VCaP (cell line): ENCODE results near the gene CIT.

Source experiments
- H3K27ac ChIP-seq: fragments of 450-650 bp; 2 replicates; pipeline ENCODE4 v1.5.1; 2017
- CTCF ChIP-seq: fragments of 450-650 bp; conservative IDR thresholded peaks from 2 replicates; pipeline ENCODE4 v1.5.1; 2017; ENCODE audit warnings: mild to moderate bottlenecking, moderate library complexity

The CIT gene

GRCh38 chr12:119850330-119850729 is 26.8 kb downstream of the CIT start:
- no peak for TF ChIP-seq CTCF
- no peak overlapping the region for H3K27ac ChIP-seq

GRCh38 chr12:119843100-119843499 is 34.0 kb downstream of the CIT start:
- TF ChIP-seq CTCF = no peak
- no peak overlapping the region for H3K27ac ChIP-seq

- TF ChIP-seq CTCF = no peak
- no peak overlapping the region for H3K27ac ChIP-seq
Measured at GRCh38 chr12:119842380-119842779, 34.7 kb downstream of the CIT start.

GRCh38 chr12:119841433-119842210 is 35.5 kb downstream of the CIT start:
- H3K27ac ChIP-seq = no peak overlapping the region
- no peak for TF ChIP-seq CTCF

GRCh38 chr12:119840582-119840981 is 36.5 kb downstream of the CIT start:
- no peak for TF ChIP-seq CTCF
- no peak overlapping the region for H3K27ac ChIP-seq

- no peak for TF ChIP-seq CTCF
- no peak overlapping the region for H3K27ac ChIP-seq
Measured at GRCh38 chr12:119840168-119840567, 37.0 kb downstream of the CIT start.

- TF ChIP-seq CTCF = no peak
Measured at GRCh38 chr12:119838826-119839600, 38.1 kb downstream of the CIT start.

More at GRCh38 chr12:119838826-119839600, 38.1 kb downstream of the CIT start:
- H3K27ac ChIP-seq = no peak overlapping the region
